ENCODE measurements around the gene CBX7. TPM values are rescaled to one million over a fixed set of nuclear protein-coding genes. Genes with fewer than 3 reads are reported as not detected.

Gene CBX7
- total and polyA plus RNA-seq, 9 of the 15 experiments (the other 6 are each of a cell fraction or from before 2014, with no cell fraction given), result 0.04 to 5.2 (median 2.8) TPM

DNA sequence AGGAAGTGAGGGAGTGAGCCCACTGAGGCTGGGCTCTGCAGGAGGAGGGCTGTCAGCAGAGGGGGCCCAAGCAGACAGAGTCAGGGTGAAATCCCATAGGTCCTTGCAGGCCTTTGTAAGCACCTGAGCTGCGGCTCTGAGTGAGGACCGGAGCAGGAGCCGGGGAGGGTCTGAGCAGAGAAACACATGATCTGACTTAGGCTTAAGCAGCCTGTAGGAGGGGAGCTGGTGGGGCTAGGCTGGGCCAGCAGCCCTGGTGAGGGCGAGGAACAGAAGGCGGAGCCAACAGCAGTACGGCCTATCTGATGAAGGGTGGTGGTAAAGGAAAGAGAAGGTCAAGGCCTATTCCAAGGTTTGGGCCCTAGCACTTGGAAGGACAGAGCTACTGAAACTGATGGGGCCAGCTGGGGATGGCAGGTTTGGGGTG, 26.9 kb upstream of the CBX7 start:
- ChIA-PET CTCF (ENCODE audit: low intra/inter-chr PET ratio) (no interaction called here), POLR2A (interaction anchor here (0.6 to 1.7 kb wide), 5 partner anchors 13 to 344 kb away, joined by 3 to 12 read pairs (median 5); partner anchors contain the start of gene RPL3)
- peak; percentile 30 to 40 (median 34) for DNase-seq (ENCODE audit: extremely low read depth in 1 of 4, low spot score in 3 of 4)
- no peak for TF ChIP-seq MAFG (tag; conservative IDR thresholded peaks at IDR 0.05)
- 0 out of 2 replicates have a peak, but pooled peaks have one; percentile 19 for TF ChIP-seq ESRRA (IDR thresholded peaks at IDR 0.05; ENCODE audit: borderline replicate concordance, low read depth)
- TF ChIP-seq ZFX (CRISPR knock-in tag; IDR thresholded peaks at IDR 0.05), result peak; percentile 59
- Histone ChIP-seq H3K9me3 (replicated peaks; ENCODE audit: control insufficient read depth, insufficient read depth, low read depth, low read length) (no peaks in the 10 kb centered on the region), H3K4me1 (replicated peaks in 1 of 2; ENCODE audit: control insufficient read depth in 2 of 2, insufficient read depth in 2 of 2, low read length in 2 of 2) (peaks cover 12 to 36% of the 10 kb centered on the region in 2 experiments; a peak in 4 of 5 replicates), H3K79me2 (ENCODE audit: control insufficient read depth, insufficient read depth, low read length) (no peaks in the 10 kb centered on the region), H3K27ac (ENCODE audit: extremely low read depth, low read depth, low read length) (no peak overlapping the region), H4K20me1 (replicated peaks; ENCODE audit: control insufficient read depth, insufficient read depth, low read length) (no peaks in the 10 kb centered on the region), H3K27me3 (ENCODE audit: control insufficient read depth in 2 of 2, insufficient read depth in 2 of 2, low read length in 2 of 2) (no peaks in the 10 kb centered on the region), H2AFZ (ENCODE audit: low read depth, low read length) (peak overlapping the region; percentile 64), H3K4me2 (ENCODE audit: insufficient read depth, low read length) (peak overlapping the region; percentile 49), H3K9me1 (ENCODE audit: control insufficient read depth, insufficient read depth, low read length) (no peaks in the 10 kb centered on the region), H3K4me3 (no peak overlapping the region), H3K36me3 (ENCODE audit: control insufficient read depth, insufficient read depth, low read length) (no peaks in the 10 kb centered on the region), H3K9ac (ENCODE audit: insufficient read depth in 1 of 2, low read depth in 2 of 2, low read length in 2 of 2) (peak overlapping the region in 1 of 2 experiments; percentile 76; a peak in 2 of 4 replicates)
- intact Hi-C loops (cut with micrococcal nuclease) (loop anchor here (10.0 kb wide), 1 partner anchor 345 kb away; the partner anchor contains the start of gene ATF4), in situ Hi-C loops (cut with MboI) (loop anchor here (10.0 kb wide), 1 partner anchor 325 kb away; the partner anchor contains the start of gene MIEF1)
- ATAC-seq, result peak; percentile 68
- 42% methylated on average over 4 of the region's 6 CpGs for WGBS (ENCODE audit: insufficient coverage, low coverage, missing lambda C conversion rate)
- FAIRE-seq, result peak; percentile 71
- BruUV-seq (replicated peaks), result no TSS peak

All from K562 (cell line).